HG02973 (cell line): Measurements from ENCODE around the gene LAMA5.

ENCODE experiments used
- ATAC-seq: cut with Tn5 transposase; IDR thresholded peaks from one replicate; pipeline ENCODE4 v1.9.1; 2021; ENCODE audit warnings: moderate library complexity; ENCODE audit not compliant: unreplicated experiment

LAMA5 gene

DNA sequence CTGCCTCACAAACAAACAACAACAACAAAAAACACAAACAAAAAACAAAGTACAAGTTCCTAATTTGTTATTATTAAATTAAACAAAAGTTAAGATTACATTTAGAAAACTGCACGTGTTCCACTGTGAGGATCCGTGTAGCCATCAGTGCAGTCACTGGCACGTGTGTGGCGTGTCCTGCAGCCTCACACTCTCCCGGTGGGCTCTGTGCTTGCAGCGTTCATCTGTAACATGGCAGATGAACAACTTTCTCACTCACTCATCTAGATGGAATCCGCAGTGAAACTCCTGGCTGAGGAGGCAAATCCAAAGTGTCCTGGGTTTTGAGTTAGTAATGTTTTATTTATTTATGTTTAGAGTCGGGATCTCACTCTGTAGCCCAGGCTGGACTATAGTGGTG is 77.2 kb downstream of the LAMA5 start:
- ATAC-seq = no peak

DNA sequence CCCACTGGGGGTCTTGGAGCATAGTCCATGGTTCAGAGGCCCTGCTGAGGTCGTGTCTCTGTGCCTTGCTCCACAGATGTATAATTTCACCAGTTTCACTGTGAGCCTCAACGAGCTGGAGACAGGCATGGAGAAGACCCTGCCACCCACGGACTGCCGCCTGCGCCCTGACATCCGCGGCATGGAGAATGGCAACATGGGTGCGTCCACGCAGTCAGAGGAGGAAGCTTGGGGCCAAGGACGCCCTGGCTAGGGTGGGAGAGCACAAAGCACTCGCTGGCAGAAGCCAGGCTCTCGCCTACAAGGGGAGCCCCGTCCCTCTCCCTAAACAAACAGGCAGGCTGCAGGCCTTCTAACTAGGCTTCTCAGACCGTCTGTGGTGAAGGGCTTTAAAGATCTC is 78.0 kb downstream of the LAMA5 start:
- no peak for ATAC-seq

DNA sequence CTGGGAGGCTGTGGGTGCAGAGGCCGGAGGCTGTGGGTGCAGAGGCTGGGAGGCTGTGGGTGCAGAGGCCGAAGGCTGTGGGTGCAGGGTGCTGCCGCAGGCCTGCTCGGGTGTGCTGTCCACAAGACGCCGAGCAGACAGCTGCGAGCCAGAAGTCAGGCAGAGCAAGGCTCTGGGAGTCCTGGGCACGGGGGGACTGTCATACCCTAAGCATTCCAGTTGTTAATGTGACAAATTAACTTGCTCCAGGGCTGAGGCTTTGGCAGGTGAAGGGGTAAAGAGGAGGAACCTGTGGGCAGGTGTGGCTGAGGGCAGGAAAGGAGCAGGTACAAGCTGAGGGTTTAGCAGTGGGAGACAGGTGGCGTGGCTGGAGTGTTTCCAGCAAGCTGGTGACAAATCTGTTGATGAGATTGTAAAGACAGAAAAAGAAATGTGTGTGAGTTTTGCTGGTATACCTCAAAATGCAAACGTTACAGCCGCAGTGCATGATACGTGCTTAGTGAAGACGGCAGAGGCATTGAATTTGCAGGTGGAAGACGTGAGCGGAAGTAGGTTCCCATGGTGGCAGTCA is 78.5 kb downstream of the LAMA5 start:
- ATAC-seq = no peak

GRCh38 chr20:62287759-62288534 is 79.2 kb downstream of the LAMA5 start:
- ATAC-seq = no peak

GRCh38 chr20:62287129-62287528 is 80.0 kb downstream of the LAMA5 start:
- no peak for ATAC-seq

DNA sequence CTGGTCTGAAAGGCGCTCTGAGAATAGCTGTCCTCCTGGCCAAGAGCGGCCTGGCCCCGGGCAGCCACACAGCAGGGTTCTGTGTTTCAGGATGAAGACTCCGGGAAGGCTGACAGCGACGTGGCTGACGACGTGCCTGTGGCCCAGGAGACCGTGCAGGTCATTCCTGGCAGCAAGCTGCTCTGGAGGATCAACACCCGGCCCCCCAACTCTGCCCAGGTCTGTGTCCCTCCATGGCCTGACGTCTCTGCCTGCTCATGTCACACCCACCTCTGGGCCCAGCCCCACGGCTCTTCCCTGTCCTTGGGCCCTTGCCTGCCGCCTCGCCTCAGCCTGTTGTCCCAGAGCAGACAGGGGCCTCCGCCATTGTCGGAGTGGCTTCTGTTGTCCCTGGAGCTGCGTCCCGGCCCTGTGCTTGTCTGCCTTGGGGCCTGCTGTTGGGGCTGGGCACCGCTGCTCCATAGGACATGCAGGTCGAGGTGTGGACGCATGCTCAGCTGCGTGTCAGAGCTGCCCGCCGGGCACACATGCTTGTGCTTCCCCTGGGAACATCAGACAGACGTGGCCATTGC is 80.5 kb downstream of the LAMA5 start:
- ATAC-seq = no peak

DNA sequence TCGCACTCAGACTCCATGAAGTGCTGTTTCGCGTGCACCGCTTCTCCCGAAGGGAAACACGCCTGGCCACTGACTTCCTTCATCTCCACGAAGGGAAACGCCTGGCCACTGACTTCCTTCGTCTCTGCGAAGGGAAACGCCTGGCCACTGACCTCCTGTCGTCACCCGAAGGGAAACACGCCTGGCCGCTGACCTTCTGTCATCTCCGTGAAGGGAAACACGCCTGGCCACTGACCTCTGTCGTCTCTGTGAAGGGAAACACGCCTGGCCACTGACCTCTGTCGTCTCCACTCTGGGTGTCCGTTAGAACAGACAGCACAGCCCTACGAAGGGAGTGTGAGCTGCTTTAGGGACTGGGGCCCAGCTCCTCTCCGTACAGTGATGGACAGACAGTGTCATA is 81.4 kb downstream of the LAMA5 start:
- ATAC-seq = no peak

DNA sequence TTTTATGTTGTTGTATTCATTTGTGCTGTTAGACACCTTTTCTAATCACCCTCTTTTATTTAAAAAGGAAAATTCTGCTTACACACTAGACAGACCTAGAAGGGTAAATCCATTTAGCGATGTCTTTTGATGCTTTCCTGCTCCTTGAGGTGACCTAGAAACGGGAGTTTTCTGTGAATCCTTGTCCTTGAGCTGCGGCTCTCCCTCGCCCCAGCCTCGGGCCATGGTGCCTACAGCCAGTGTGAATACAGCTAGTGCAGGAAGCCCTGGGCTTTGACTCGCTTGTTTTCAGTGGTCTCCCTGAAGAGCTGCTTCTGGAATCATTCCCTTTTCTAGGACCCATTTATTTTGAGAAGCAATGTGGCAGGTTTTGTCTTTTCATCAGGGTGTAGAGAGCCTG is 82.0 kb downstream of the LAMA5 start:
- no peak for ATAC-seq

DNA sequence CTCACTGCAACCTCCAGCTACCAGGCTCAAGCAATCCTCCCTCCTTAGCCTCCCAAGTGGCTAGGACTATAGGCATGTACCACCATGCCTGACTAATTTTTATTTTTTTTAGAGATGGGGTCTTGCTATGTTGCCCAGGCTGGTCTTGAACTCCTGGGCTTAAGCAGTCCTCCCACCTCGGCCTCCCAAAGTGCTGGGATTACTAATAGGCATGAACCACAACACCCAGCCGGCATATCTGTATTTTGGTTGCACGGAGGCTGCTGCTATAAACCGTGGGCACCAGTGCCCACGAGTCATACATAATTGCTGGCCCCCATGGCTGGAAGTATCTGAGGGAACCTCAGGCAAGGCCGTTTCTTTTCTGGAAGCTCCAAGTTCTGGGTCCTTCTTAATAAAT is 82.7 kb downstream of the LAMA5 start:
- no peak for ATAC-seq

DNA sequence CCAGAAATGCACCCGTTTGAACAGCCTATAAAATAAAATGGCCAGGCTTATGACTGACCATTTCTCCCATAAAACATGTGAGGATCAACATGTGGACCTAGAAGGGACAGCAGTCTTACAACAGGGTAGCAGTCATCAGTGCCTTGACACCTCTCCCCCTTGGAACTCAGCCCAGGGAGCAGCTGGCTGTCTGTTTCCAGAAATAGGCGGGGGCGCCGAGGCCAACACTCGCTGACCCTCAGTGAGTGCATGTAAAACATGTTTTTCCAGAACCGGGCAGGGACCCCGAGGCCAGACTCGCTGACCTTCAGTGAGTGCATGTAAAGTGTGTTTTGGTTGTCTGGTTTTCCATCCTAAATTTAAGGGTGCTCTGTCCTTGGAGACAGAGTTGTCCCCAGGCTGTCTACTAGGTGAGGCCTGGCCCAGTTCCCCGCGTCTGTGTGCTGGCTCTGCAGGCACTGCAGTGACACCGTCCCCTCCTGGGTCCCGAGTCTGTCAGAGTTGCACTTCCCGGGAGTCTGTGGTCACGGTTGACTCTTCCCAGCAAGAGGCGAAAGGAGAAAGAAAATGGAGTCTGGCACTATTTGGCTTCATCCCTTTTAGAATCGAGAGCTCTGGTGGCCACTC is 84.1 kb downstream of the LAMA5 start:
- ATAC-seq = no peak

- no peak for ATAC-seq
Measured at GRCh38 chr20:62282103-62282502, 85.0 kb downstream of the LAMA5 start.

DNA sequence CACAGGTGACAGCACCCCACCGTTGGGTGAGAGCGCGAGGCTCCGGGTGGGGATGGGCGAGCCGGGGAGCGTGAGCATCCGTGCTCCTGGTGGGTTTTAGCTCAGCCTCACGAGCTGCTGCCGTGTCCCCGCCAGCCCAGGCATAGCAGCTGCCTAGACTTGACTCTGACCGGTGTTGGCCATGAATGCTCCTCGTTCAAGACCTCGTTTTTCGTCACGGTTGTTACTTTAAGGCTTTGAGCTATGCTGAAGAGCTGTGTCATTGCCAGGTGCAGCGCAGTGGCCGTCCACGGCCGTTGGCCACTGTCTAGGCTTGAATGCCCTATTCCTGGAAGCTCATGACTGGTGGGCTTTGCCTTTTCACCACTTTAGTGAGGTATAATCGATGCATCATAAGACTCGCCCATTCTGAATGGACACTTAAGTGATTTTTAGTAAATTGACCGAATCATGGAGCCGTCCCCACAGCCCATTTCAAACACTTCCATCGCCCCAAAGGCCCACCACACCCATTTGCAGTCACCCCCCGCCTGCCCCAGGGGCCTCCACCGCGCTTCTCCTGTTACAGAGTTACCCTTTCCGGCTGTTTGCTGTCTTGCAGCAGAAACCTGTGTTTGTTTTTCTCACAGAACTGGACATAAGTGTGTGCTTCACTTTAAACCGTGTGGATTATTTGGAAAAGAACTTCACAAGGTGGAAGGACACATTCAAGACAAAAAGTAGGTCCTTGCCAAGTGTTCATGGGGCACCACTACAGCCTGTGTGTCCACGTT is 85.8 kb downstream of the LAMA5 start:
- no peak for ATAC-seq

DNA sequence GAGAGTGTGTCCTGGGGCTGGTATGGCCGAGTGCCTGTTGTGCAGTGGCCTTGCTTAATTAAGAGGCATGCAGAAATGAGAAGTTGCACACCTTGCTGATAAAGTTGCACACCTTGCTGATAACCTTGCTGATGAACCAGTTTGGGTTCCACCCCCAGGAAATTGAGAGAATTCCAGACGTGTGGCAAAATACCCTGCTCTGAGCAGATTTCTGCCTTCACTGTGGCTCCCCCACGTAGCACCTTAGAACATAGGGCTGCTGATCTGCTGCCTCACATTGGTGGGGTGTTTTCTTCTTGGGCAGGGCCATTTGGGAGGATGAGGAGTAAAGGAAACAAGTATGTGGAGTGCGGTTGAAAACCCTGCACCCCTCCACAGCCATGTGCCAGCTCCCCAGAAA is 86.8 kb downstream of the LAMA5 start:
- no peak for ATAC-seq

GRCh38 chr20:62277253-62277652 is 89.9 kb downstream of the LAMA5 start:
- no peak for ATAC-seq

GRCh38 chr20:62276439-62276838 is 90.7 kb downstream of the LAMA5 start:
- ATAC-seq = no peak

GRCh38 chr20:62275219-62275618 is 91.9 kb downstream of the LAMA5 start:
- no peak for ATAC-seq

GRCh38 chr20:62274332-62274950 is 92.7 kb downstream of the LAMA5 start:
- ATAC-seq = no peak

- no peak for ATAC-seq
Measured at GRCh38 chr20:62273416-62273815, 93.7 kb downstream of the LAMA5 start.

DNA sequence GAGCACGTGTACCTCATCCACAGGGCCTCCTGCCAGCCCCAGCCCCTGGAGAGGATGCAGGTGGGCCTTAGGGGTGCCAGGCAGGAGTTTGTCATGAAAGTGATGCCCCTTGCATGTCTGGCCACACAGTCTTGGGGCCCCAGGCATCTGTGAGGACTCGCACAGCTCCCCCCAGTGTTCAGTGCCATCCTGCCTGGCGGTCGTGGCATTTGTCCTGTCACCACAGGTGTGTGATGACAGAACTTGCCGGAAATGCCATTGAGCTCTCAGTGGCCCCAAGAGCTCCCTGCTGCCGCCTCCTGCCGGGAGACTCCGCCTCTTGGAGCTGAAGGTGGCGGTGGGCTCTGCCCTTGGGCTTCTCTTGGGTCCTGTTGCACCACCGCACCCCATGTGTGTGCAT is 94.9 kb downstream of the LAMA5 start:
- no peak for ATAC-seq

GRCh38 chr20:62269871-62270270 is 97.2 kb downstream of the LAMA5 start:
- no peak for ATAC-seq

- ATAC-seq = no peak
Measured at GRCh38 chr20:62269378-62269777, 97.7 kb downstream of the LAMA5 start.
